ENCODE measurements around the gene ZAP70. TPM values are rescaled to one million over a fixed set of nuclear protein-coding genes. Genes with fewer than 3 reads are reported as not detected.

Gene ZAP70
- total and polyA plus RNA-seq, 4 experiments from 2014 or later = 140 to 419 (median 276) TPM

- H3K4me1 ChIP-seq (ENCODE audit: insufficient read depth, low read length) = peaks cover 92% of the 10 kb centered on the region
- Mint-ChIP-seq H3K4me3 (peak overlapping the region; percentile 93 to 98 (median 96)), H3K4me1 (peaks cover 65 to 98% (median 79%) of the 10 kb centered on the region in 4 donors), H3K36me3 (peaks cover 46 to 68% of the 10 kb centered on the region in 2 donors), H3K27ac (peak overlapping the region; percentile 91 to 100 (median 99)), H3K27me3 (no peaks in the 10 kb centered on the region), H3K9me3 (no peaks in the 10 kb centered on the region)
- no peak for DNase-seq
- CTCF ChIA-PET (ENCODE audit: partially characterized antibody) = interaction anchor here (1.2 to 10.5 kb wide), 4 partner anchors 10 to 32 kb away, joined by 3 to 119 read pairs (median 14); no protein-coding TSS in a partner anchor
- peaks cover 12% of the 10 kb centered on the region for H3K36me3 ChIP-seq (ENCODE audit: insufficient read depth, low read length)
- H3K27me3 ChIP-seq (ENCODE audit: insufficient read depth, low read length) = no peaks in the 10 kb centered on the region
- peak overlapping the region; percentile 90 to 94 for H3K4me3 ChIP-seq (ENCODE audit: low read length in 2 of 2)
- H3K27ac ChIP-seq (ENCODE audit: low read depth, low read length) = peak overlapping the region; percentile 91
- no peaks in the 10 kb centered on the region for H3K9me3 ChIP-seq (ENCODE audit: control insufficient read depth in 1 of 2, low read length in 2 of 2)
- intact Hi-C loops (cut with micrococcal nuclease) = loop anchor here (10.0 kb wide), 1 partner anchor 279 kb away; the partner anchor contains the start of gene TMEM131
- POLR2A ChIA-PET (ENCODE audit: partially characterized antibody) = interaction anchor here (0.6 to 12.8 kb wide), 7 partner anchors 11 to 858 kb away, joined by 3 to 284 read pairs (median 27); partner anchors contain the start of genes ACTR1B and COX5B
These were observed 2.7 kb downstream of the ZAP70 start for GRCh38 chr2:97715951-97716694.

- intact Hi-C loops (cut with micrococcal nuclease) = loop anchor here (10.0 kb wide), 1 partner anchor 278 kb away; the partner anchor contains the start of gene TMEM131
- peak overlapping the region; percentile 93 to 98 (median 96) for H3K4me3 Mint-ChIP-seq
- DNase-seq = no peak
- peaks cover 60 to 95% (median 73%) of the 10 kb centered on the region in 4 donors for H3K4me1 Mint-ChIP-seq
- no peaks in the 10 kb centered on the region for H3K9me3 ChIP-seq (ENCODE audit: control insufficient read depth in 1 of 2, low read length in 2 of 2)
- peaks cover 46 to 69% of the 10 kb centered on the region in 2 donors for H3K36me3 Mint-ChIP-seq
- ChIA-PET POLR2A (ENCODE audit: partially characterized antibody) (interaction anchor here (0.9 to 12.8 kb wide), 7 partner anchors 7 to 126 kb away, joined by 3 to 284 read pairs (median 11); partner anchors contain the start of genes ACTR1B and COX5B), CTCF (ENCODE audit: partially characterized antibody) (interaction anchor here (1.0 to 4.0 kb wide), 8 partner anchors 7 to 62 kb away, joined by 3 to 46 read pairs (median 6); no protein-coding TSS in a partner anchor)
- H3K27ac Mint-ChIP-seq = peak overlapping the region; percentile 92 to 99 (median 97)
- H3K27me3 ChIP-seq (ENCODE audit: insufficient read depth, low read length) = no peaks in the 10 kb centered on the region
- H3K4me1 ChIP-seq (ENCODE audit: insufficient read depth, low read length) = peaks cover 92% of the 10 kb centered on the region
- peak overlapping the region; percentile 90 to 94 for H3K4me3 ChIP-seq (ENCODE audit: low read length in 2 of 2)
- peaks cover 13% of the 10 kb centered on the region for H3K36me3 ChIP-seq (ENCODE audit: insufficient read depth, low read length)
- H3K27ac ChIP-seq (ENCODE audit: low read depth, low read length) = peak overlapping the region; percentile 91
- H3K9me3 Mint-ChIP-seq = no peaks in the 10 kb centered on the region
- no peaks in the 10 kb centered on the region for H3K27me3 Mint-ChIP-seq
These were observed 3.6 kb downstream of the ZAP70 start for GRCh38 chr2:97716695-97717612.

DNA sequence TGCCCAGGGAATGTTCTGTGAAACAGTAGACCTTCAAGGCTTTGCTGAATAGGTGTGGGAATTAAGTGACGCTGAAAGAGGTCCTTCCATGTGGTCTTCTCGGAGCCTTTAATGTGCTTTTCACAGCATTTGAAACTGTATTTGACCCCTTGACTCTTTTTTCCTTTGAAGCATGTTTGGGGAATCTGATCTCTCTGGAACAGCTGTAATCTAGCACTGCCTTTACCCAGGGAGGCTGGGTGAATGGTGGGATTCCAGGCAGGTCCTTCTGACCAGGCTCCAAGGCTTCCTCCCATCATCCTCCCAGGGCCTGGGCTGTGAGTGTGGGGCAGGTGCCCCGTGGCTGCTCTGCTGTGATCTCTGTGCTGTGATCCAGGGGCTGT is 4.2 kb downstream of the ZAP70 start:
- Mint-ChIP-seq H3K27ac (peak overlapping the region; percentile 92 to 99 (median 95)), H3K36me3 (peaks cover 48 to 73% of the 10 kb centered on the region in 2 donors), H3K27me3 (no peaks in the 10 kb centered on the region), H3K9me3 (no peaks in the 10 kb centered on the region), H3K4me1 (peaks cover 57 to 95% (median 72%) of the 10 kb centered on the region in 4 donors), H3K4me3 (peak overlapping the region; percentile 93 to 98 (median 96))
- Histone ChIP-seq H3K4me1 (ENCODE audit: insufficient read depth, low read length) (peaks cover 92% of the 10 kb centered on the region), H3K36me3 (ENCODE audit: insufficient read depth, low read length) (peaks cover 17% of the 10 kb centered on the region), H3K27me3 (ENCODE audit: insufficient read depth, low read length) (no peaks in the 10 kb centered on the region), H3K27ac (ENCODE audit: low read depth, low read length) (peak overlapping the region; percentile 91), H3K4me3 (ENCODE audit: low read length in 2 of 2) (peak overlapping the region; percentile 33 to 94), H3K9me3 (ENCODE audit: control insufficient read depth in 1 of 2, low read length in 2 of 2) (no peaks in the 10 kb centered on the region)
- intact Hi-C loops (cut with micrococcal nuclease) = loop anchor here (10.0 kb wide), 1 partner anchor 277 kb away; the partner anchor contains the start of gene TMEM131
- ChIA-PET POLR2A (ENCODE audit: partially characterized antibody) (interaction anchor here (1.0 to 12.8 kb wide), 8 partner anchors 8 to 127 kb away, joined by 4 to 284 read pairs (median 8); partner anchors contain the start of genes ACTR1B and COX5B), CTCF (ENCODE audit: partially characterized antibody) (interaction anchor here (1.0 to 4.0 kb wide), 9 partner anchors 8 to 61 kb away, joined by 3 to 46 read pairs (median 7); no protein-coding TSS in a partner anchor)
- no peak for DNase-seq

- Histone ChIP-seq H3K4me1 (ENCODE audit: insufficient read depth, low read length) (peaks cover 92% of the 10 kb centered on the region), H3K9me3 (ENCODE audit: control insufficient read depth in 1 of 2, low read length in 2 of 2) (no peaks in the 10 kb centered on the region), H3K4me3 (ENCODE audit: low read length in 2 of 2) (peak overlapping the region; percentile 49 to 94), H3K36me3 (ENCODE audit: insufficient read depth, low read length) (peaks cover 22% of the 10 kb centered on the region), H3K27me3 (ENCODE audit: insufficient read depth, low read length) (no peaks in the 10 kb centered on the region), H3K27ac (ENCODE audit: low read depth, low read length) (peak overlapping the region; percentile 91)
- Mint-ChIP-seq H3K4me1 (peaks cover 61 to 95% (median 73%) of the 10 kb centered on the region in 4 donors), H3K9me3 (no peaks in the 10 kb centered on the region), H3K27ac (peak overlapping the region; percentile 92 to 99 (median 95)), H3K27me3 (no peaks in the 10 kb centered on the region), H3K36me3 (peaks cover 52 to 78% of the 10 kb centered on the region in 2 donors), H3K4me3 (peak overlapping the region; percentile 93 to 98 (median 96))
- intact Hi-C loops (cut with micrococcal nuclease) = loop anchor here (10.0 kb wide), 1 partner anchor 277 kb away; the partner anchor contains the start of gene TMEM131
- ChIA-PET POLR2A (ENCODE audit: partially characterized antibody) (interaction anchor here (0.6 to 12.8 kb wide), 14 partner anchors 8 to 1447 kb away, joined by 3 to 284 read pairs (median 6); partner anchors contain the start of genes ACTR1B and COX5B), CTCF (ENCODE audit: partially characterized antibody) (interaction anchor here (0.9 to 4.0 kb wide), 11 partner anchors 8 to 128 kb away, joined by 3 to 46 read pairs (median 5); no protein-coding TSS in a partner anchor)
- DNase-seq = peak; percentile 73 to 86 (median 80)
These were observed 4.9 kb downstream of the ZAP70 start for GRCh38 chr2:97718051-97718882.

GRCh38 chr2:97718942-97719341 is 5.6 kb downstream of the ZAP70 start:
- peak overlapping the region; percentile 93 to 98 (median 96) for H3K4me3 Mint-ChIP-seq
- peaks cover 97% of the 10 kb centered on the region for H3K4me1 ChIP-seq (ENCODE audit: insufficient read depth, low read length)
- H3K4me1 Mint-ChIP-seq = peaks cover 61 to 93% (median 75%) of the 10 kb centered on the region in 4 donors
- H3K9me3 ChIP-seq (ENCODE audit: control insufficient read depth in 1 of 2, low read length in 2 of 2) = no peaks in the 10 kb centered on the region
- peak overlapping the region; percentile 91 for H3K27ac ChIP-seq (ENCODE audit: low read depth, low read length)
- H3K36me3 Mint-ChIP-seq = peaks cover 51 to 77% of the 10 kb centered on the region in 2 donors
- no peaks in the 10 kb centered on the region for H3K9me3 Mint-ChIP-seq
- peak overlapping the region; percentile 49 to 94 for H3K4me3 ChIP-seq (ENCODE audit: low read length in 2 of 2)
- intact Hi-C loops (cut with micrococcal nuclease) = loop anchor here (10.0 kb wide), 1 partner anchor 276 kb away; the partner anchor contains the start of gene TMEM131
- peaks cover 27% of the 10 kb centered on the region for H3K36me3 ChIP-seq (ENCODE audit: insufficient read depth, low read length)
- DNase-seq = peak in 2 of 5 donors; percentile 32 to 71
- POLR2A ChIA-PET (ENCODE audit: partially characterized antibody) = interaction anchor here (0.6 to 12.8 kb wide), 12 partner anchors 9 to 1447 kb away, joined by 3 to 284 read pairs (median 6); partner anchors contain the start of genes ACTR1B and COX5B
- peak overlapping the region; percentile 92 to 99 (median 95) for H3K27ac Mint-ChIP-seq
- H3K27me3 ChIP-seq (ENCODE audit: insufficient read depth, low read length) = no peaks in the 10 kb centered on the region
- no peaks in the 10 kb centered on the region for H3K27me3 Mint-ChIP-seq
- CTCF ChIA-PET (ENCODE audit: partially characterized antibody) = interaction anchor here (0.9 to 4.0 kb wide), 10 partner anchors 8 to 128 kb away, joined by 3 to 46 read pairs (median 6); no protein-coding TSS in a partner anchor
